IMR-90 (cell line): ENCODE results near the gene MMP27.
"Not testable (repeated sequence)": the region's sequence is repeated elsewhere in the genome, so short reads cannot be mapped to it uniquely, and the experiment has no call there.

ENCODE experiments used
- BHLHE40 ChIP-seq: fragments of 150-350 bp; IDR thresholded peaks from 2 replicates; pipeline ENCODE4 v1.6.1; 2016; ENCODE audit warnings: mild to moderate bottlenecking, low read depth, low read length
- CEBPB ChIP-seq: IDR thresholded peaks from 2 replicates; pipeline ENCODE4 v1.6.1; 2012; ENCODE audit warnings: low read depth, low read length, improper control_type of control experiment
- CHD1 ChIP-seq: IDR thresholded peaks from 2 replicates; pipeline ENCODE4 v1.6.1; 2012; ENCODE audit warnings: low read depth, low read length, improper control_type of control experiment
- FOS ChIP-seq: fragments of 150-350 bp; IDR thresholded peaks from 2 replicates; pipeline ENCODE4 v1.6.1; 2016; ENCODE audit warnings: low read depth, low read length
- MAFK ChIP-seq: IDR thresholded peaks from 2 replicates; pipeline ENCODE4 v1.6.1; 2012; ENCODE audit warnings: low read depth, low read length, improper control_type of control experiment
- MXI1 ChIP-seq: IDR thresholded peaks from 2 replicates; pipeline ENCODE4 v1.6.1; 2012; ENCODE audit warnings: low read depth, mild to moderate bottlenecking, low read length, moderate library complexity, borderline replicate concordance
- NFE2L2 ChIP-seq: fragments of 150-350 bp; IDR thresholded peaks from 2 replicates; pipeline ENCODE4 v1.6.1; 2016; ENCODE audit warnings: low read depth, mild to moderate bottlenecking, low read length
- POLR2A ChIP-seq: IDR thresholded peaks from 2 replicates; pipeline ENCODE4 v1.6.1; 2012; ENCODE audit warnings: mild to moderate bottlenecking, low read depth, low read length
- RCOR1 ChIP-seq: IDR thresholded peaks from 2 replicates; pipeline ENCODE4 v1.6.1; 2012; ENCODE audit warnings: mild to moderate bottlenecking, low read length, improper control_type of control experiment; ENCODE audit not compliant: insufficient replicate concordance
- RFX5 ChIP-seq: IDR thresholded peaks from 2 replicates; pipeline ENCODE4 v1.8.0; 2012; ENCODE audit warnings: low read depth, mild to moderate bottlenecking, low read length, moderate library complexity
- SMC3 ChIP-seq: fragments of 150-350 bp; IDR thresholded peaks from 2 replicates; pipeline ENCODE4 v1.6.1; 2016; ENCODE audit warnings: low read depth, mild to moderate bottlenecking, antibody characterized with exemption, low read length, moderate library complexity
- USF2 ChIP-seq: fragments of 150-350 bp; IDR thresholded peaks from 2 replicates; pipeline ENCODE4 v1.6.1; 2017; ENCODE audit warnings: mild to moderate bottlenecking, antibody characterized with exemption, low read length, low read depth
- TF ChIP-seq, protein P1 (sequence below): conservative IDR thresholded peaks from 2 replicates; pipeline ENCODE4 v1.5.1; 2012; ENCODE audit warnings: mild to moderate bottlenecking, low read depth, low read length, improper control_type of control experiment

- TF ChIP-seq, protein P1, sequence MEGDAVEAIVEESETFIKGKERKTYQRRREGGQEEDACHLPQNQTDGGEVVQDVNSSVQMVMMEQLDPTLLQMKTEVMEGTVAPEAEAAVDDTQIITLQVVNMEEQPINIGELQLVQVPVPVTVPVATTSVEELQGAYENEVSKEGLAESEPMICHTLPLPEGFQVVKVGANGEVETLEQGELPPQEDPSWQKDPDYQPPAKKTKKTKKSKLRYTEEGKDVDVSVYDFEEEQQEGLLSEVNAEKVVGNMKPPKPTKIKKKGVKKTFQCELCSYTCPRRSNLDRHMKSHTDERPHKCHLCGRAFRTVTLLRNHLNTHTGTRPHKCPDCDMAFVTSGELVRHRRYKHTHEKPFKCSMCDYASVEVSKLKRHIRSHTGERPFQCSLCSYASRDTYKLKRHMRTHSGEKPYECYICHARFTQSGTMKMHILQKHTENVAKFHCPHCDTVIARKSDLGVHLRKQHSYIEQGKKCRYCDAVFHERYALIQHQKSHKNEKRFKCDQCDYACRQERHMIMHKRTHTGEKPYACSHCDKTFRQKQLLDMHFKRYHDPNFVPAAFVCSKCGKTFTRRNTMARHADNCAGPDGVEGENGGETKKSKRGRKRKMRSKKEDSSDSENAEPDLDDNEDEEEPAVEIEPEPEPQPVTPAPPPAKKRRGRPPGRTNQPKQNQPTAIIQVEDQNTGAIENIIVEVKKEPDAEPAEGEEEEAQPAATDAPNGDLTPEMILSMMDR = not testable (repeated sequence)
- not testable (repeated sequence) for TF ChIP-seq USF2, POLR2A, SMC3, MXI1, RFX5, BHLHE40, NFE2L2, CHD1, CEBPB, RCOR1, MAFK, FOS
Observed at GRCh38 chr11:102746746-102747578, 41.4 kb upstream of the MMP27 start.
